Measurements from ENCODE around the gene PCDHA2. TPM values are rescaled to one million over a fixed set of nuclear protein-coding genes. Genes with fewer than 3 reads are reported as not detected.
"Not testable (repeated sequence)": the region's sequence is repeated elsewhere in the genome, so short reads cannot be mapped to it uniquely, and the experiment has no call there.

PCDHA2 gene
- total RNA-seq, 1 donor from 2014 or later, result 1.6 TPM

GRCh38 chr5:140806834-140807775, 12.5 kb downstream of the PCDHA2 start, which contains the start of gene PCDHA4:
PCDHA4 (plus strand) TSS chr5:140807068.
- peak within 1 kb of the TSS; percentile 86 for H3K4me3 Mint-ChIP-seq (ENCODE audit: unreplicated experiment)
- DNase-seq (ENCODE audit: extremely low spot score, unreplicated experiment), result peak; percentile 91
- H3K27ac Mint-ChIP-seq (ENCODE audit: unreplicated experiment), result peak within 1 kb of the TSS; percentile 83
- no peaks in the 10 kb centered on the region for H3K27me3 Mint-ChIP-seq (ENCODE audit: unreplicated experiment)
- H3K4me1 Mint-ChIP-seq (ENCODE audit: unreplicated experiment), result peaks cover 13% of the 10 kb centered on the region
- peak; percentile 73 for TF ChIP-seq CTCF (IDR thresholded peaks at IDR 0.05)
- H3K36me3 Mint-ChIP-seq (ENCODE audit: unreplicated experiment), result no peaks in the 10 kb centered on the region
- peaks cover 6% of the 10 kb centered on the region for H3K9me3 Mint-ChIP-seq (ENCODE audit: unreplicated experiment)

- DNase-seq (ENCODE audit: extremely low spot score, unreplicated experiment); H3K9me3 Mint-ChIP-seq (ENCODE audit: unreplicated experiment); H3K36me3 Mint-ChIP-seq (ENCODE audit: unreplicated experiment); H3K4me3 Mint-ChIP-seq (ENCODE audit: unreplicated experiment); H3K27me3 Mint-ChIP-seq (ENCODE audit: unreplicated experiment); H3K27ac Mint-ChIP-seq (ENCODE audit: unreplicated experiment): not testable (repeated sequence)
- H3K4me1 Mint-ChIP-seq (ENCODE audit: unreplicated experiment), result peaks cover 13% of the 10 kb centered on the region
Measured at GRCh38 chr5:140808241-140808888, 13.7 kb downstream of the PCDHA2 start.

- no peak for DNase-seq (ENCODE audit: extremely low spot score, unreplicated experiment)
- Mint-ChIP-seq H3K27ac (ENCODE audit: unreplicated experiment) (no peak overlapping the region), H3K4me3 (ENCODE audit: unreplicated experiment) (no peak overlapping the region), H3K4me1 (ENCODE audit: unreplicated experiment) (peaks cover 13% of the 10 kb centered on the region), H3K27me3 (ENCODE audit: unreplicated experiment) (no peaks in the 10 kb centered on the region), H3K9me3 (ENCODE audit: unreplicated experiment) (peaks cover 6% of the 10 kb centered on the region), H3K36me3 (ENCODE audit: unreplicated experiment) (no peaks in the 10 kb centered on the region)
- TF ChIP-seq CTCF (IDR thresholded peaks at IDR 0.05), result no peak
Measured at GRCh38 chr5:140808889-140809291, 14.2 kb downstream of the PCDHA2 start.

- DNase-seq (ENCODE audit: extremely low spot score, unreplicated experiment), result no peak
- TF ChIP-seq CTCF (IDR thresholded peaks at IDR 0.05), result no peak
- peaks cover 8% of the 10 kb centered on the region for H3K36me3 Mint-ChIP-seq (ENCODE audit: unreplicated experiment)
- H3K4me1 Mint-ChIP-seq (ENCODE audit: unreplicated experiment), result no peaks in the 10 kb centered on the region
- no peaks in the 10 kb centered on the region for H3K27me3 Mint-ChIP-seq (ENCODE audit: unreplicated experiment)
- H3K27ac Mint-ChIP-seq (ENCODE audit: unreplicated experiment), result no peak within 1 kb of the TSS
- H3K9me3 Mint-ChIP-seq (ENCODE audit: unreplicated experiment), result no peaks in the 10 kb centered on the region
- no peak within 1 kb of the TSS for H3K4me3 Mint-ChIP-seq (ENCODE audit: unreplicated experiment)
Measured at GRCh38 chr5:140821375-140822280, 27.0 kb downstream of the PCDHA2 start, which contains the start of gene PCDHA5. PCDHA5 (plus strand) TSS chr5:140821613.

GRCh38 chr5:140822281-140822629, 27.6 kb downstream of the PCDHA2 start:
- no peaks in the 10 kb centered on the region for H3K9me3 Mint-ChIP-seq (ENCODE audit: unreplicated experiment)
- no peak overlapping the region for H3K27ac Mint-ChIP-seq (ENCODE audit: unreplicated experiment)
- H3K4me3 Mint-ChIP-seq (ENCODE audit: unreplicated experiment), result no peak overlapping the region
- DNase-seq (ENCODE audit: extremely low spot score, unreplicated experiment), result no peak
- no peak for TF ChIP-seq CTCF (IDR thresholded peaks at IDR 0.05)
- peaks cover 2% of the 10 kb centered on the region for H3K4me1 Mint-ChIP-seq (ENCODE audit: unreplicated experiment)
- no peaks in the 10 kb centered on the region for H3K27me3 Mint-ChIP-seq (ENCODE audit: unreplicated experiment)
- H3K36me3 Mint-ChIP-seq (ENCODE audit: unreplicated experiment), result peaks cover 8% of the 10 kb centered on the region

- H3K27ac Mint-ChIP-seq (ENCODE audit: unreplicated experiment); H3K4me1 Mint-ChIP-seq (ENCODE audit: unreplicated experiment); DNase-seq (ENCODE audit: extremely low spot score, unreplicated experiment); H3K9me3 Mint-ChIP-seq (ENCODE audit: unreplicated experiment); H3K4me3 Mint-ChIP-seq (ENCODE audit: unreplicated experiment); H3K36me3 Mint-ChIP-seq (ENCODE audit: unreplicated experiment); H3K27me3 Mint-ChIP-seq (ENCODE audit: unreplicated experiment): not testable (repeated sequence)
Measured at GRCh38 chr5:140822969-140823368, 28.3 kb downstream of the PCDHA2 start.

All from osteocyte (in vitro differentiated cells).